Activated naive CD4-positive, alpha-beta T cell treated with anti-CD3 and anti-CD28 coated beads for 36 hours (primary cell): ENCODE results near the gene UBN2. TPM values are rescaled to one million over a fixed set of nuclear protein-coding genes. Genes with fewer than 3 reads are reported as not detected.
"Not testable (repeated sequence)": the region's sequence is repeated elsewhere in the genome, so short reads cannot be mapped to it uniquely, and the experiment has no call there.

ENCODE experiments used
- CTCF ChIA-PET: fragments of 350-600 bp; sonication (Branson Sonifier 250); formaldehyde crosslinking; loops from one replicate; lab custom pipeline; 2021; ENCODE audit warnings: antibody characterized with exemption; lab: Charles Lee
- DNase-seq: peaks from one replicate; pipeline ENCODE4 v3.0.0-alpha.2; 2020
- H3K27ac Mint-ChIP-seq: one replicate; pipeline ENCODE4 v1.8.0; 2021; ENCODE audit warnings: mild to moderate bottlenecking, mixed read lengths
- H3K27me3 Mint-ChIP-seq: one replicate; pipeline ENCODE4 v1.8.0; 2021; ENCODE audit warnings: low read depth, mixed read lengths
- H3K36me3 Mint-ChIP-seq: one replicate; pipeline ENCODE4 v1.8.0; 2021; ENCODE audit warnings: low read depth, mixed read lengths
- H3K4me1 Mint-ChIP-seq: one replicate; pipeline ENCODE4 v1.8.0; 2021; ENCODE audit warnings: low read depth, mixed read lengths
- H3K4me3 Mint-ChIP-seq: one replicate; pipeline ENCODE4 v1.8.0; 2021; ENCODE audit warnings: mild to moderate bottlenecking, moderate library complexity, mixed read lengths
- H3K9me3 Mint-ChIP-seq: one replicate; pipeline ENCODE4 v1.8.0; 2021; ENCODE audit warnings: mixed read lengths
- intact Hi-C: fragments of 100-400 bp; cut with micrococcal nuclease; formaldehyde crosslinking; loops from one replicate; pipeline ENCODE4 v1.15.1; 2023
- total RNA-seq, 2 experiments: library from RNA; stranded (reverse); gene quantifications; one replicate each; pipeline ENCODE4 v1.2.3, GENCODE V29; 2021

Gene UBN2
- total RNA-seq, 2 experiments from 2014 or later: 9.7 to 10.6 TPM

- intact Hi-C loops, H3K27me3 Mint-ChIP-seq, H3K4me1 Mint-ChIP-seq, H3K27ac Mint-ChIP-seq, H3K4me3 Mint-ChIP-seq, H3K9me3 Mint-ChIP-seq, H3K36me3 Mint-ChIP-seq, CTCF ChIA-PET, DNase-seq: not testable (repeated sequence)
Measured at GRCh38 chr7:139324709-139325108, 93.7 kb downstream of the UBN2 start.

GRCh38 chr7:139328375-139328774 is 97.3 kb downstream of the UBN2 start:
- CTCF ChIA-PET: interaction anchor here (0.8 to 1.1 kb wide), 2 partner anchors 9 to 12 kb away, joined by 3 read pairs; no protein-coding TSS in a partner anchor
- peaks cover 3% of the 10 kb centered on the region for H3K9me3 Mint-ChIP-seq
- intact Hi-C loops: no loop called here

GRCh38 chr7:139329119-139329518 is 98.1 kb downstream of the UBN2 start:
- Mint-ChIP-seq H3K36me3 (no peaks in the 10 kb centered on the region), H3K27ac (no peak overlapping the region), H3K9me3 (peaks cover 3% of the 10 kb centered on the region), H3K4me3 (no peak overlapping the region), H3K4me1 (peaks cover 16% of the 10 kb centered on the region), H3K27me3 (no peaks in the 10 kb centered on the region)
- intact Hi-C loops: no loop called here
- no peak for DNase-seq
- CTCF ChIA-PET: interaction anchor here (0.6 kb wide), 1 partner anchor 450 kb away, joined by 3 read pairs; no protein-coding TSS in a partner anchor

More at GRCh38 chr7:139328375-139328774, 97.3 kb downstream of the UBN2 start:
- no peak for DNase-seq
- no peak overlapping the region for H3K27ac Mint-ChIP-seq
- H3K4me3 Mint-ChIP-seq: no peak overlapping the region
- H3K27me3 Mint-ChIP-seq: no peaks in the 10 kb centered on the region
- no peaks in the 10 kb centered on the region for H3K36me3 Mint-ChIP-seq
- peaks cover 16% of the 10 kb centered on the region for H3K4me1 Mint-ChIP-seq

GRCh38 chr7:139330333-139331030 is 99.4 kb downstream of the UBN2 start:
- H3K9me3 Mint-ChIP-seq: peaks cover 3% of the 10 kb centered on the region
- H3K4me1 Mint-ChIP-seq: peaks cover 16% of the 10 kb centered on the region
- intact Hi-C loops: loop anchor here (1.0 kb wide), 1 partner anchor 10 kb away; no protein-coding TSS in a partner anchor
- H3K36me3 Mint-ChIP-seq: no peaks in the 10 kb centered on the region
- CTCF ChIA-PET: interaction anchor here (0.7 to 1.4 kb wide), 2 partner anchors 10 kb away, joined by 3 read pairs; no protein-coding TSS in a partner anchor
- no peak overlapping the region for H3K4me3 Mint-ChIP-seq
- no peaks in the 10 kb centered on the region for H3K27me3 Mint-ChIP-seq
- no peak overlapping the region for H3K27ac Mint-ChIP-seq
- DNase-seq: no peak

GRCh38 chr7:139332697-139333359 is 101.8 kb downstream of the UBN2 start:
- H3K36me3 Mint-ChIP-seq: no peaks in the 10 kb centered on the region
- no peak overlapping the region for H3K4me3 Mint-ChIP-seq
- no peak for DNase-seq
- H3K4me1 Mint-ChIP-seq: peaks cover 16% of the 10 kb centered on the region
- intact Hi-C loops: no loop called here
- H3K9me3 Mint-ChIP-seq: peaks cover 3% of the 10 kb centered on the region
- no peak overlapping the region for H3K27ac Mint-ChIP-seq
- CTCF ChIA-PET: interaction anchor here (0.8 kb wide), 1 partner anchor 102 kb away, joined by 3 read pairs; no protein-coding TSS in a partner anchor
- no peaks in the 10 kb centered on the region for H3K27me3 Mint-ChIP-seq

- intact Hi-C loops, H3K27me3 Mint-ChIP-seq, H3K9me3 Mint-ChIP-seq, DNase-seq, H3K27ac Mint-ChIP-seq, CTCF ChIA-PET, H3K4me3 Mint-ChIP-seq, H3K36me3 Mint-ChIP-seq: not testable (repeated sequence)
- H3K4me1 Mint-ChIP-seq: peaks cover 16% of the 10 kb centered on the region
Measured at GRCh38 chr7:139333443-139333842, 102.4 kb downstream of the UBN2 start.

GRCh38 chr7:139334399-139335150 is 103.5 kb downstream of the UBN2 start:
- CTCF ChIA-PET: no interaction called here
- Mint-ChIP-seq H3K4me3 (no peak overlapping the region), H3K27ac (no peak overlapping the region), H3K4me1 (peaks cover 21% of the 10 kb centered on the region), H3K27me3 (no peaks in the 10 kb centered on the region), H3K36me3 (peaks cover 4% of the 10 kb centered on the region), H3K9me3 (peaks cover 6% of the 10 kb centered on the region)
- DNase-seq: no peak
- intact Hi-C loops: no loop called here

GRCh38 chr7:139339025-139339424 is 108.0 kb downstream of the UBN2 start:
- H3K4me3 Mint-ChIP-seq: peak overlapping the region; percentile 93
- no peak for DNase-seq
- H3K27me3 Mint-ChIP-seq: peaks cover 3% of the 10 kb centered on the region
- H3K27ac Mint-ChIP-seq: peak overlapping the region; percentile 51
- peaks cover 14% of the 10 kb centered on the region for H3K36me3 Mint-ChIP-seq
- CTCF ChIA-PET: interaction anchor here (0.6 to 0.9 kb wide), 2 partner anchors 111 to 453 kb away, joined by 3 to 5 read pairs; no protein-coding TSS in a partner anchor
- H3K9me3 Mint-ChIP-seq: peaks cover 3% of the 10 kb centered on the region
- H3K4me1 Mint-ChIP-seq: peaks cover 22% of the 10 kb centered on the region
- intact Hi-C loops: no loop called here

GRCh38 chr7:139339698-139340036 is 108.6 kb downstream of the UBN2 start:
- DNase-seq: no peak
- CTCF ChIA-PET: interaction anchor here (0.5 to 1.4 kb wide), 4 partner anchors 11 to 622 kb away, joined by 3 to 5 read pairs (median 3); no protein-coding TSS in a partner anchor
- peaks cover 3% of the 10 kb centered on the region for H3K27me3 Mint-ChIP-seq
- H3K36me3 Mint-ChIP-seq: peaks cover 16% of the 10 kb centered on the region
- H3K4me1 Mint-ChIP-seq: peaks cover 22% of the 10 kb centered on the region
- H3K27ac Mint-ChIP-seq: peak overlapping the region; percentile 99
- intact Hi-C loops: loop anchor here (1.0 to 5.0 kb wide), 17 partner anchors 9 to 1585 kb away; partner anchors contain the start of genes BRAF, CREB3L2, HIPK2 and LUC7L2
- H3K9me3 Mint-ChIP-seq: peaks cover 3% of the 10 kb centered on the region
- H3K4me3 Mint-ChIP-seq: peak overlapping the region; percentile 93

GRCh38 chr7:139340037-139340807 is 109.2 kb downstream of the UBN2 start:
- Mint-ChIP-seq H3K4me1 (peaks cover 22% of the 10 kb centered on the region), H3K4me3 (peak overlapping the region; percentile 93), H3K9me3 (peaks cover 3% of the 10 kb centered on the region), H3K36me3 (peaks cover 16% of the 10 kb centered on the region), H3K27me3 (peaks cover 3% of the 10 kb centered on the region), H3K27ac (peak overlapping the region; percentile 99)
- CTCF ChIA-PET: interaction anchor here (0.7 to 1.4 kb wide), 4 partner anchors 10 to 322 kb away, joined by 3 to 5 read pairs (median 3); no protein-coding TSS in a partner anchor
- intact Hi-C loops: loop anchor here (1.0 to 5.0 kb wide), 17 partner anchors 10 to 1584 kb away; partner anchors contain the start of genes BRAF, CREB3L2, HIPK2 and LUC7L2
- peak; percentile 100 for DNase-seq

GRCh38 chr7:139340808-139341057 is 109.7 kb downstream of the UBN2 start:
- peaks cover 16% of the 10 kb centered on the region for H3K36me3 Mint-ChIP-seq
- H3K9me3 Mint-ChIP-seq: peaks cover 3% of the 10 kb centered on the region
- H3K4me3 Mint-ChIP-seq: peak overlapping the region; percentile 93
- intact Hi-C loops: loop anchor here (1.0 to 5.0 kb wide), 18 partner anchors 10 to 1584 kb away; partner anchors contain the start of genes BRAF, CREB3L2, HIPK2 and LUC7L2
- H3K27ac Mint-ChIP-seq: peak overlapping the region; percentile 99
- H3K27me3 Mint-ChIP-seq: peaks cover 3% of the 10 kb centered on the region
- DNase-seq: no peak
- CTCF ChIA-PET: interaction anchor here (1.3 to 1.4 kb wide), 2 partner anchors 12 to 323 kb away, joined by 3 to 5 read pairs; no protein-coding TSS in a partner anchor
- peaks cover 22% of the 10 kb centered on the region for H3K4me1 Mint-ChIP-seq
